Airway epithelial cell (primary cell): ENCODE data around the gene DNAJC13. TPM values are rescaled to one million over a fixed set of nuclear protein-coding genes. Genes with fewer than 3 reads are reported as not detected.

Source experiments
- total RNA-seq: library from RNA; depleted of rRNA; stranded (reverse); fragments of >200 nt; gene quantifications from 2 replicates; pipeline ENCODE4 v1.2.3, GENCODE V29; 2015

The DNAJC13 gene
- total RNA-seq, result 20.2 and 20.9 TPM in 2 replicates

GRCh38 chr3:132416807-132417694 lies at the start of gene DNAJC13:
Gene DNAJC13 (plus strand): TSS chr3:132417502. CDS start chr3:132434551, 17,049 bp downstream.

Other genes starting within 250 kb of the DNAJC13 start
- 3.6 and 4.4 TPM in 2 replicates for gene ACP3, start 100.1 kb upstream of the DNAJC13 start, total RNA-seq
- 0.19 TPM in 1 of 2 replicates, not detected in the other for gene ACKR4, start 179.8 kb downstream of the DNAJC13 start, total RNA-seq
- 12.7 and 15.7 TPM in 2 replicates for gene ACAD11, start 242.3 kb downstream of the DNAJC13 start, total RNA-seq
- 30.6 and 55.4 TPM in 2 replicates for gene UBA5, start 242.8 kb downstream of the DNAJC13 start, total RNA-seq